GM12873 (cell line): ENCODE measurements around the gene BLID.

Source experiments
- TF ChIP-seq, protein P1 (sequence below): IDR thresholded peaks from 2 replicates; pipeline ENCODE4 v1.5.1; 2012; ENCODE audit warnings: low read depth, mild to moderate bottlenecking, moderate library complexity, low read length, control low read depth; ENCODE audit not compliant: insufficient read depth; ENCODE audit errors: missing control alignments

BLID gene

DNA sequence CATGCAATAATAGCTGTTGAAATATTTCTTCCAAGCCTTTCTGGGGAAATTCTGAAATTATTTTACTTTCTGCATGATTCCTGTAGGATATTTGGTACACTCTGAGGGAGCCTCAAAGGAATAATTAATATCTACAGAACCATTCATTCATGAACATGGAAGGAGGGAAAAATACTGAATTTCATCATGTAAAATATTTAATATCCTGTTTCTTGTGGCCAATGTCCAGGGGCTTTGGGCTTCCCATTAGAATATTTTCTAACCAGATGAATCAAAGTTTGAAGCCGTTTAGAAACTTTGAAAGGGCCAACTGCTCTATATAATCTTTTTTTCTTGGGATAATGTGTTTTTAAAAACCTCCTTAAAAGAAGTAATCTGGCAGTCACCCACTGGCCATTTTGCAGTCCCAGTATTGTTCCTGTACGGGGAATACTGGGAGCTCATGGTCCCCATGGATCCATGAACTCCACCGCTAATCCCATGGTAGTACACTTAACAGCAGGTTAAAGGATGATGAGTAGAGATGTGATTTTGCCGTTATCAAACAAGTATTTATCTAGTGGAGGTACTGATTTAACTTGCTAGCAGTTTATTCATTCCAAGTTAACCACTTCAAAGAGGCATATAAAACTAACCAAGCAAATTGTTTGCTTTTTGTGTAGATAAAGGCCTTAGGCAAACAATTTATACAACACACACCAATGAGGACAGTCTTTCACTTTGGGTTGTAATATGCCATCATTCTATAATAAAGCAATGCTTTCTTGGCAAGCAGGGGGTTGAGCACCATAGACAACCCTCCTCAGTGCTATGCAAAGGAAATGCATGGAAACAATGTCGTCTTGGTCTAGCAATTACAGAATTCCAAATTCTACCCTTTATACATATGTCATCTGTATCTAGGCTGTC, 34.5 kb upstream of the BLID start:
- TF ChIP-seq, protein P1, sequence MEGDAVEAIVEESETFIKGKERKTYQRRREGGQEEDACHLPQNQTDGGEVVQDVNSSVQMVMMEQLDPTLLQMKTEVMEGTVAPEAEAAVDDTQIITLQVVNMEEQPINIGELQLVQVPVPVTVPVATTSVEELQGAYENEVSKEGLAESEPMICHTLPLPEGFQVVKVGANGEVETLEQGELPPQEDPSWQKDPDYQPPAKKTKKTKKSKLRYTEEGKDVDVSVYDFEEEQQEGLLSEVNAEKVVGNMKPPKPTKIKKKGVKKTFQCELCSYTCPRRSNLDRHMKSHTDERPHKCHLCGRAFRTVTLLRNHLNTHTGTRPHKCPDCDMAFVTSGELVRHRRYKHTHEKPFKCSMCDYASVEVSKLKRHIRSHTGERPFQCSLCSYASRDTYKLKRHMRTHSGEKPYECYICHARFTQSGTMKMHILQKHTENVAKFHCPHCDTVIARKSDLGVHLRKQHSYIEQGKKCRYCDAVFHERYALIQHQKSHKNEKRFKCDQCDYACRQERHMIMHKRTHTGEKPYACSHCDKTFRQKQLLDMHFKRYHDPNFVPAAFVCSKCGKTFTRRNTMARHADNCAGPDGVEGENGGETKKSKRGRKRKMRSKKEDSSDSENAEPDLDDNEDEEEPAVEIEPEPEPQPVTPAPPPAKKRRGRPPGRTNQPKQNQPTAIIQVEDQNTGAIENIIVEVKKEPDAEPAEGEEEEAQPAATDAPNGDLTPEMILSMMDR = no peak

DNA sequence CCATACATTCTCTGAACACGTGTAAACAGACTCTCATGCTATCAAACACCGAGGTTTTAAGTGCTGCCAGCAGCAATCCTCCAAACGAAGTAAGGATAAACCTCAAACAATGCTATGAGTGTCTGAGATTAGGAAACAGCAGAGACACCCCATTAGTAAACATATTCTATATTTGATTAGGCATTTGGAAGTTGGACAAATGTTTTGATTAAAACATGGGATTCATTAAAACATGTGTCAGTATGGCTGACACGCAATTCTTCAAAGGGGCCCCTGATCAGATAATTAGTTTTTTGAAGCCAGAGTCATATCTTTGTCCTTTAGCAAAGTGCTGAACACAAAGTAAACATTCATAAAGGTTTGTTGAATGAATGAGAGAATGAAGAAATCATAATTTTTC, 33.2 kb upstream of the BLID start:
- TF ChIP-seq, protein P1 = no peak

DNA sequence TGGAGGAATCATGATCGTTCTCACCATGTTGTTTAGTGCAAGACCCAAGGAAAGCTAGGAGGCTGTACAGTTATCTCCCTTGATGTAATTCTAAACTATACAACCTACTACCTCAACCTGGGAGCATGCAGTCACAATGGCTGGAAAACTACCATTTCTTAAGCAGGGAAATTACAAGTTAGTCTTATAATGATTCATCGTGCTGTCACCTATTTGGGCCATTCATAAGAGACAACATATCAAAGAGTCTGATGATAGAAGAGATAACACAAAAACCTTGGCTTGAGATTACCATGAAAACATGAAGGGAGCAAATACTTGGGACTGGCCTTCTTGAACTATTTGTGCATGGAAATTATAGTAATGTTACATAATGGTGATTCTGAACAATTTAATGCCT, 30.5 kb upstream of the BLID start:
- TF ChIP-seq, protein P1 = no peak

DNA sequence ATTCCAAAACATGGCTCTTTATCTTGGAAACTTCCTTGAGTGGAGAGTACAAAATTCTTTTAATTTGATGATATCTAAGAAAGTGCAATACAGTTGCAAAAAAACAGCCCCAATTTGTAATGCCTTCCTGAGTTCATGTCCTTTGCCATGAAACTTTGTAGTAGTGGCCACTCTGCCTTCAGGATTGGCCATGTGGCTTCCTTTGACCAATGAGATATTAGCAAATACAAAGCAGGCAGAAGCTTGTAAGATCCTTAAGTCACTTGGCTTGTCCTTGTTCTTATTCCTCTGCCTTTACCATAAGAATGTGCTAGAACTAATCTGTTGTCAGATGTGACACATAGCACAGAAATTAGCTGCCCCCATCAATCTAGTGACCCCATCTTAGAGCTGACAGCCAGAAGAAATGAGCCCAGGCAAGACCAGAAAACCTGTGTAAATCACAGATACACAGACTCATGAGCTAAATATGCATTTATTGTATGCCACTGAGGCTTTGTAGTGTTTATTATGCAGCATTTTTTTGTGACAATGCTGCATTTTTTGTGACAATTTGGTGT, 29.8 kb upstream of the BLID start:
- TF ChIP-seq, protein P1 = no peak

- TF ChIP-seq, protein P1 = no peak
Measured at GRCh38 chr11:122144752-122145151, 28.7 kb upstream of the BLID start.

DNA sequence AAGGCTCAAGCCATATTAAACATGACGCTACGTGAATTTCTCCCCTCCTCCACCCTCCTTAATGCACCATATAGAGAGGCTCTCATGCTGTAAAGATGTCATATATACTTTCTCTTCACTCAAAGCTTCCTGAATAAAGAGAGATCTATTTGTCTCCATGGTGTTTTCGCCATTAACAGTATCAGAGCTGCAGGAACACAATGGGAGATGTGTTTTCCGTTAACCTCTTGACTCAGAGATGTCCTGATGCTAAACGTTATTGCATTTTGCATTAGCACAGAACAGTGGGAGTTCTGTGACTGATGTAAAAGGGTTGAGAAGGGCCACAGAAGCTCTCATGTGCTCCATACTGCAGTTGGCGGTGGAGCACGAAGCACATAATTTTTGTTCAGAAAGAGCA, 25.7 kb upstream of the BLID start:
- TF ChIP-seq, protein P1 = no peak

- TF ChIP-seq, protein P1 = no peak
Measured at GRCh38 chr11:122140500-122140899, 24.5 kb upstream of the BLID start.
